ENCODE data around the gene ZBTB7C.
A peak's percentile ranks its signal among the peaks of the same experiment; 100 is the strongest.

DNA sequence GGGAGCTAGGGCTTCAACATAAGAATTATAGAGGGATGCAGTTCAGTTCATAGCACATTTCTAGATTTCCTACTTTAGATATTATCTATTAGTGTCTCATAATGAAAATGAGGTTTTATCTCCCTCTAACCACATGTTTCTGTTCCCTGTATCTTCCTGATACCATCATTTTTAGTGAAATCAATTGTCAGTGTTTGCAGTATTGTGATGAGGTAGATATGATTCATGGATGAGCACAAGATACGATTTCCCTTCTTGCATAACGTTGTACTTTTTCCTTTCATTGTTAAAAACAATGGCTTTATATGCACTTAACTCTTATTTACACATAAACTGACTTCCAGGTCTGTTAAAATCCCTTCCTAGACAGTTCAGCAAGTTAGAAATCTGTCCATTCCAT, 211.4 kb downstream of the ZBTB7C start:
- TF ChIP-seq YY1 (IDR thresholded peaks at IDR 0.05; ENCODE audit: low read depth) (no peak), EP300 (IDR thresholded peaks at IDR 0.05; ENCODE audit: borderline replicate concordance in 1 of 2, low read depth in 1 of 2, low read length in 1 of 2) (peak in 1 of 2 experiments; percentile 79; a peak in 1 of 4 replicates), RFX5 (IDR thresholded peaks at IDR 0.05; ENCODE audit: low read length) (no peak), RAD21 (IDR thresholded peaks at IDR 0.05; ENCODE audit: low read length) (no peak), MXI1 (IDR thresholded peaks at IDR 0.05; ENCODE audit: low read depth, low read length) (0 out of 2 replicates have a peak, but pooled peaks have one; percentile 20)
- TF ChIP-seq, protein P1, sequence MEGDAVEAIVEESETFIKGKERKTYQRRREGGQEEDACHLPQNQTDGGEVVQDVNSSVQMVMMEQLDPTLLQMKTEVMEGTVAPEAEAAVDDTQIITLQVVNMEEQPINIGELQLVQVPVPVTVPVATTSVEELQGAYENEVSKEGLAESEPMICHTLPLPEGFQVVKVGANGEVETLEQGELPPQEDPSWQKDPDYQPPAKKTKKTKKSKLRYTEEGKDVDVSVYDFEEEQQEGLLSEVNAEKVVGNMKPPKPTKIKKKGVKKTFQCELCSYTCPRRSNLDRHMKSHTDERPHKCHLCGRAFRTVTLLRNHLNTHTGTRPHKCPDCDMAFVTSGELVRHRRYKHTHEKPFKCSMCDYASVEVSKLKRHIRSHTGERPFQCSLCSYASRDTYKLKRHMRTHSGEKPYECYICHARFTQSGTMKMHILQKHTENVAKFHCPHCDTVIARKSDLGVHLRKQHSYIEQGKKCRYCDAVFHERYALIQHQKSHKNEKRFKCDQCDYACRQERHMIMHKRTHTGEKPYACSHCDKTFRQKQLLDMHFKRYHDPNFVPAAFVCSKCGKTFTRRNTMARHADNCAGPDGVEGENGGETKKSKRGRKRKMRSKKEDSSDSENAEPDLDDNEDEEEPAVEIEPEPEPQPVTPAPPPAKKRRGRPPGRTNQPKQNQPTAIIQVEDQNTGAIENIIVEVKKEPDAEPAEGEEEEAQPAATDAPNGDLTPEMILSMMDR (IDR thresholded peaks at IDR 0.05) = no peak

All from SK-N-SH (cell line).